ENCODE measurements around the gene ARL13B. TPM values are rescaled to one million over a fixed set of nuclear protein-coding genes. Genes with fewer than 3 reads are reported as not detected.

ARL13B gene
- total RNA-seq, 2 donors from 2014 or later: 8.4 to 12.6 TPM

DNA sequence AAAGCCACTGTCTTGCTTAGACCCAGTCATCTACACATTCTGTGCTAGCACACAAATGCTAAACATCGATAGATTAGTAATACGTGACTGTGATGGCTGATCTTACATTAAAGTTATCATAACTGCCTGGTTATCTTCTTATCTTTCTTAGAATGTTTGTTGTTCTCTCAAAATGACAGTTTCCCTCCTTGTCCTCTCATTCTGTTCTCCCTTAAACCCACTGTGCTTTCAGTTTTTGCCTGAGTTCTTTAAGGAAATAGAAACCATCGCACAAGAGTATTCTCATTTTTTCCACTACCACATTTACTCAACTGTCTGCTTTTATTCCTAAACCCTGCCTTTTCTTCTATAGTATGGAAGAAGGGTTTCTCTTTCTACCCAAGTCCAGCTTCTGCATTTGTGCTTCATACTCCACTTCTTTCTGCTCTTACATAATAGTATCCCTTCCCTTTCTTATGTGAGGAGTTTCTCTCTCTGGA, 31.3 kb downstream of the ARL13B start:
- Histone ChIP-seq H3K9me3 (no peaks in the 10 kb centered on the region), H3K4me3 (no peak overlapping the region), H3K36me3 (no peaks in the 10 kb centered on the region), H3K27ac (no peak overlapping the region), H3K4me1 (ENCODE audit: control insufficient read depth in 1 of 2, low read depth in 2 of 2) (no peaks in the 10 kb centered on the region), H3K27me3 (replicated peaks; ENCODE audit: insufficient read depth) (no peaks in the 10 kb centered on the region)
- ATAC-seq (ENCODE audit: insufficient number of reproducible peaks, low FRiP score, low read depth) (no peak), DNase-seq (ENCODE audit: low spot score) (no peak)
- TF ChIP-seq, protein P1, sequence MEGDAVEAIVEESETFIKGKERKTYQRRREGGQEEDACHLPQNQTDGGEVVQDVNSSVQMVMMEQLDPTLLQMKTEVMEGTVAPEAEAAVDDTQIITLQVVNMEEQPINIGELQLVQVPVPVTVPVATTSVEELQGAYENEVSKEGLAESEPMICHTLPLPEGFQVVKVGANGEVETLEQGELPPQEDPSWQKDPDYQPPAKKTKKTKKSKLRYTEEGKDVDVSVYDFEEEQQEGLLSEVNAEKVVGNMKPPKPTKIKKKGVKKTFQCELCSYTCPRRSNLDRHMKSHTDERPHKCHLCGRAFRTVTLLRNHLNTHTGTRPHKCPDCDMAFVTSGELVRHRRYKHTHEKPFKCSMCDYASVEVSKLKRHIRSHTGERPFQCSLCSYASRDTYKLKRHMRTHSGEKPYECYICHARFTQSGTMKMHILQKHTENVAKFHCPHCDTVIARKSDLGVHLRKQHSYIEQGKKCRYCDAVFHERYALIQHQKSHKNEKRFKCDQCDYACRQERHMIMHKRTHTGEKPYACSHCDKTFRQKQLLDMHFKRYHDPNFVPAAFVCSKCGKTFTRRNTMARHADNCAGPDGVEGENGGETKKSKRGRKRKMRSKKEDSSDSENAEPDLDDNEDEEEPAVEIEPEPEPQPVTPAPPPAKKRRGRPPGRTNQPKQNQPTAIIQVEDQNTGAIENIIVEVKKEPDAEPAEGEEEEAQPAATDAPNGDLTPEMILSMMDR (IDR thresholded peaks at IDR 0.05): no peak

DNA sequence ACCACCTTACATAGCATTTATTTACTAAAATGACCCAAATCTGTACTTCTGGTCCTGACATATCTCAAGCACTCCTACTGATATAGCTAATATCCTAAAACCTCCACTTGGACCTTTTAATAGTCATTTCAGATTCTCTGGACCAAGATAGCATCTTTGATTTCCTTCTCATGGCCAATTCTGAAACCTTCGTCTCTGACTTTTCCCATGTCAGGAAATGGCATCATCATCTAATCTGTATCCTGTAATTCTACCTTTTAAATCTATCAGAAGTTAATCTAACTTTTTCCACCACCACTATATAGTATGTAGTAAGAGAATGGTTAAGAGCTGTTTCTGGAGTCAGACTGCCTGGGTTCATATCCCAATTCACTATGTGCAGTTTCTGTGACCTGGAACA, 32.2 kb downstream of the ARL13B start:
- DNase-seq (ENCODE audit: low spot score): no peak
- Histone ChIP-seq H3K4me3 (no peak overlapping the region), H3K27ac (no peak overlapping the region), H3K4me1 (ENCODE audit: control insufficient read depth in 1 of 2, low read depth in 2 of 2) (no peaks in the 10 kb centered on the region), H3K27me3 (replicated peaks; ENCODE audit: insufficient read depth) (no peaks in the 10 kb centered on the region), H3K36me3 (no peaks in the 10 kb centered on the region), H3K9me3 (no peaks in the 10 kb centered on the region)
- TF ChIP-seq, protein P1 (IDR thresholded peaks at IDR 0.05): no peak
- ATAC-seq (ENCODE audit: insufficient number of reproducible peaks, low FRiP score, low read depth): no peak

DNA sequence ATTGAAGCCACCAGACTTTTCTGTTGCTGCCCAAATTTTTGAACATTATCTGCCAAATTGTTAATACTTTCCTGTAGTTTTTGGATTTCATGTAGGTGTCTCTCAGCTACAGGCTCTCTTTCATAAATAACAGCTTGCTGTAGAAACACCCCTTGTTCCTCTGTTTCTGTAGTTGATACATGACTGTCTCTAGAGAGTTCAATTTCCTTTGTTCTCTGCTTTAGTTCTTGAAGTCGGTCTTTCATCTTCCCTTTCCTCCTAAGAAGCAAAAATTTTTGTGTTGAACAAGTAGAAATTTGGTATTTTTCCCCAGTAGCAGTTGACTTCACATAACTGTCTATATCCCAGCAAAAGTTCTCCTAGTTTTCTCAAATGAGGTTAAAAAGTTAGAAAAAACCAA, 35.1 kb downstream of the ARL13B start:
- no peaks in the 10 kb centered on the region for H3K27me3 ChIP-seq (replicated peaks; ENCODE audit: insufficient read depth)
- no peaks in the 10 kb centered on the region for H3K4me1 ChIP-seq (ENCODE audit: control insufficient read depth in 1 of 2, low read depth in 2 of 2)
- no peak overlapping the region for H3K4me3 ChIP-seq
- TF ChIP-seq, protein P1 (IDR thresholded peaks at IDR 0.05): no peak
- no peaks in the 10 kb centered on the region for H3K9me3 ChIP-seq
- no peak overlapping the region for H3K27ac ChIP-seq
- ATAC-seq (ENCODE audit: insufficient number of reproducible peaks, low FRiP score, low read depth): no peak
- no peak for DNase-seq (ENCODE audit: low spot score)
- H3K36me3 ChIP-seq: no peaks in the 10 kb centered on the region

DNA sequence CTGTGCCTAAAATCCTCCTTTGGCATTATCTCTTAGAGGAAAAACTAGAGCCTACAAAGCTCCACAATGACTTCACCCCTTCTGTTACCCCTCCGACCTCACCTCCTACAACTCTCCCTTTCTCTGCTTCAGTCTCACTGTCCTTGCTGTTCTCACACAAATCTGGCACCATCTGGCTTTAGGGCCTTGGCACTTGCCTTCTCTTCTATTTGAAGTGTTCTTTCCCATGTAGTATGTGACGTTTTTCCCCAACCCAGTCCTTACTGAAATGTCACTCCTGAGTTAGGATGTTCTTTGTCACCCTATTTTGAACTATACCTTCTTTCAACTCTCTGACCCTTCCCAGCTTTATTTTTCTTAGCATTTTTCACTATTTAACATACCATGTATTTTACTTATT, 39.7 kb downstream of the ARL13B start:
- Histone ChIP-seq H3K27me3 (replicated peaks; ENCODE audit: insufficient read depth) (no peaks in the 10 kb centered on the region), H3K4me3 (no peak overlapping the region), H3K4me1 (ENCODE audit: control insufficient read depth in 1 of 2, low read depth in 2 of 2) (peaks cover 1 to 6% of the 10 kb centered on the region in 2 donors), H3K27ac (no peak overlapping the region), H3K36me3 (no peaks in the 10 kb centered on the region), H3K9me3 (no peaks in the 10 kb centered on the region)
- ATAC-seq (ENCODE audit: insufficient number of reproducible peaks, low FRiP score, low read depth) (no peak), DNase-seq (ENCODE audit: low spot score) (no peak)
- TF ChIP-seq, protein P1 (IDR thresholded peaks at IDR 0.05): no peak

DNA sequence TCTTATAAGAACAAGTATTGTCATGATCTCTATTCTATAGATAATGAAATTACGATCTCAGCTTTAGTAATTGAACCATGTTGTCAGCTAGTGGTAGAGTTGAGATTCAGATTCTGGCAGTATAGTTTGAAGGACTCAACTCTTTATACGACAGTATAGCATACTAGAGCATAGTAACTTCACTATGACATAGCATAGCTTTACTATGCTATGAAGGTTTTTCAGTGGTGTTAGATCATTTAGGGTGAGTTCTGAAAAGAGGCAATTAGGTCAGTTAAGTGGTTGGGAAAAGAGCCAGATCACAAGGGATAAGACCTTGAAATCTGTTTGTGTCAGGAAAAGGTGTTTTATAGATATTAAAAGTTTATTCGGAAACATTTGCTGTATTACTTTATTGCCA, 40.3 kb downstream of the ARL13B start:
- Histone ChIP-seq H3K27ac (no peak overlapping the region), H3K4me3 (no peak overlapping the region), H3K27me3 (replicated peaks; ENCODE audit: insufficient read depth) (no peaks in the 10 kb centered on the region), H3K4me1 (ENCODE audit: control insufficient read depth in 1 of 2, low read depth in 2 of 2) (peaks cover 2 to 9% of the 10 kb centered on the region in 2 donors), H3K9me3 (no peaks in the 10 kb centered on the region), H3K36me3 (no peaks in the 10 kb centered on the region)
- no peak for DNase-seq (ENCODE audit: low spot score)
- no peak for ATAC-seq (ENCODE audit: insufficient number of reproducible peaks, low FRiP score, low read depth)
- TF ChIP-seq, protein P1 (IDR thresholded peaks at IDR 0.05): no peak
